ENCODE results near the gene PDE6A.
"Not testable (repeated sequence)": the region's sequence is repeated elsewhere in the genome, so short reads cannot be mapped to it uniquely, and the experiment has no call there.

PDE6A gene

DNA sequence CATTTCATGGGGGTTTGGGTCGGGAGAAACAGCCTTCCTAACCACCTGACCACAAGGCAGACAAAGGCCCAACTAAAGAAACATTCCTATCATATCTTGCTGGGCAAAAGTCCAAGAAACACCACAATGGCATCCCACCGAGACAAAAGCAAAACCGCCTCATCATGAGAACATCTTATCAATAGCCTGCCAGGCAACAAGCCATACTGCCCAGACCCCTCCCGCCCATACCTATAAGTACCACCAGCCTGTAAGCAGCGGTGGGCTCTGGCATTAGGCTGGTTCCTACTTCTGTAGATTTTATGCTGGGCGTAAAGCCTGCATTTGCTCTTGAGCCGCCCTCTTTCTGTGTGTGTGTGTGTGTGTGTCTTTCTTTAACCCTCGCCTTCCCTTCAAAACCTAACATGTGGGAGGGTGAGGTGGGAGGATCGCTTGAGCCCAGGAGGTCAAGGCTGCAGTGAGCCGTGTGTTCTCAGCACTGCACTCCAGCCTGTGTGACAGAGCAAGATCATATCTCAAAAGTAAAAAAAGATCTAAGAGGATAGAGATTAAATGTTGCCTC, 56.9 kb downstream of the PDE6A start:
- TF ChIP-seq, protein P1, sequence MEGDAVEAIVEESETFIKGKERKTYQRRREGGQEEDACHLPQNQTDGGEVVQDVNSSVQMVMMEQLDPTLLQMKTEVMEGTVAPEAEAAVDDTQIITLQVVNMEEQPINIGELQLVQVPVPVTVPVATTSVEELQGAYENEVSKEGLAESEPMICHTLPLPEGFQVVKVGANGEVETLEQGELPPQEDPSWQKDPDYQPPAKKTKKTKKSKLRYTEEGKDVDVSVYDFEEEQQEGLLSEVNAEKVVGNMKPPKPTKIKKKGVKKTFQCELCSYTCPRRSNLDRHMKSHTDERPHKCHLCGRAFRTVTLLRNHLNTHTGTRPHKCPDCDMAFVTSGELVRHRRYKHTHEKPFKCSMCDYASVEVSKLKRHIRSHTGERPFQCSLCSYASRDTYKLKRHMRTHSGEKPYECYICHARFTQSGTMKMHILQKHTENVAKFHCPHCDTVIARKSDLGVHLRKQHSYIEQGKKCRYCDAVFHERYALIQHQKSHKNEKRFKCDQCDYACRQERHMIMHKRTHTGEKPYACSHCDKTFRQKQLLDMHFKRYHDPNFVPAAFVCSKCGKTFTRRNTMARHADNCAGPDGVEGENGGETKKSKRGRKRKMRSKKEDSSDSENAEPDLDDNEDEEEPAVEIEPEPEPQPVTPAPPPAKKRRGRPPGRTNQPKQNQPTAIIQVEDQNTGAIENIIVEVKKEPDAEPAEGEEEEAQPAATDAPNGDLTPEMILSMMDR (IDR thresholded peaks at IDR 0.05; ENCODE audit: low read depth, low read length, missing control alignments), result no peak
- DNase-seq, result peak; percentile 97
- H3K4me3 ChIP-seq (ENCODE audit: low read depth, low read length), result no peak overlapping the region
- H3K36me3 ChIP-seq (replicated peaks), result no peaks in the 10 kb centered on the region
- peak overlapping the region; percentile 46 for H3K27ac ChIP-seq
- no peaks in the 10 kb centered on the region for H3K27me3 ChIP-seq (replicated peaks)
- in situ Hi-C loops (cut with HindIII; ENCODE audit: low pct_ligation_motif_present, low sequenced_read_pairs), result no loop called here

GRCh38 chr5:149886692-149887470, 57.7 kb downstream of the PDE6A start:
- Histone ChIP-seq H3K27me3 (replicated peaks) (no peaks in the 10 kb centered on the region), H3K36me3 (replicated peaks) (no peaks in the 10 kb centered on the region), H3K27ac (peak overlapping the region; percentile 39), H3K4me3 (ENCODE audit: low read depth, low read length) (no peak overlapping the region)
- peak; percentile 31 for DNase-seq
- in situ Hi-C loops (cut with HindIII; ENCODE audit: low pct_ligation_motif_present, low sequenced_read_pairs), result no loop called here
- TF ChIP-seq, protein P1 (IDR thresholded peaks at IDR 0.05; ENCODE audit: low read depth, low read length, missing control alignments), result no peak

GRCh38 chr5:149886060-149886459, 58.5 kb downstream of the PDE6A start:
- in situ Hi-C loops (cut with HindIII; ENCODE audit: low pct_ligation_motif_present, low sequenced_read_pairs), result no loop called here
- no peaks in the 10 kb centered on the region for H3K36me3 ChIP-seq (replicated peaks)
- H3K27ac ChIP-seq, result no peak overlapping the region
- H3K27me3 ChIP-seq (replicated peaks), result no peaks in the 10 kb centered on the region
- TF ChIP-seq, protein P1 (IDR thresholded peaks at IDR 0.05; ENCODE audit: low read depth, low read length, missing control alignments), result no peak
- peak; percentile 68 for DNase-seq
- no peak overlapping the region for H3K4me3 ChIP-seq (ENCODE audit: low read depth, low read length)

DNA sequence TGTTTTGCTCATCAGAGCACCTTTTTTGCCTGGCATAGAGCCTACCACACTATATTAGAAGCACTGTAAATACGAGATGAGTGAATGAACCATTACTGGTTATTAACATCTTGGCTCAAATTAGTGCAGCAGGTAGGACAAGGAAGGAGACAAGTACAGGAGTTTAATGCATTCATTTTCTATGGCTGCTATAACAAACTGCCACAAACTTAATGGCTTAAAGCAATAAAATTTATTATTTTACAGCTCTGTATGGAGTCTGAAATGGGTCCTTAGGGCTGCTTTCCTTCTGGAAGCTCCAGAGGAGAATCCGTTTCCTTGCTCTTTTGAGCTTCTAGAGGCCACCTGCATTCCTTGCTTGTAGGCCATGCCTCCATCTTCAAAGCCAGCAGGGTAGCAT, 59.1 kb downstream of the PDE6A start:
- Histone ChIP-seq H3K27me3 (replicated peaks) (no peaks in the 10 kb centered on the region), H3K27ac (no peak overlapping the region), H3K36me3 (replicated peaks) (no peaks in the 10 kb centered on the region), H3K4me3 (ENCODE audit: low read depth, low read length) (no peak overlapping the region)
- in situ Hi-C loops (cut with HindIII; ENCODE audit: low pct_ligation_motif_present, low sequenced_read_pairs), result no loop called here
- DNase-seq, result no peak
- TF ChIP-seq, protein P1 (IDR thresholded peaks at IDR 0.05; ENCODE audit: low read depth, low read length, missing control alignments), result no peak

DNA sequence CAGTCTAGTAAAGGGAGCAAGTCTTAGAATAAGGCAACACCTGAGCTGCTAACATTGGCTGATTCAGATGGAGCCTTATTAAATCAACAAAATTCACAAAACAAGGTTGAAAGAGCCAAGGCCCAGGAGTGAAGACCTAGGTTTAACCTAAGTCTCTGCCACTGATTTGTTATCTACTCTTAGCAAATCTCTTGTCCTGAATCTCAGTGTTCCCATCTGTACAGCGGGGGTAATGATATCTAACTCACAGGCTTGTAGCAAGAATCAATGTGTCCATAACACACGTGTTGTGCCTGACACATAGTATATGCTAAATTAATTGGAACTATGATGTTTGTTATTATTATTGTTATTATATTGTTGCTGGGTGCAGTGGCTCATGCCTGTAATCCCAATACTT, 61.0 kb downstream of the PDE6A start:
- H3K4me3 ChIP-seq (ENCODE audit: low read depth, low read length), result no peak overlapping the region
- H3K36me3 ChIP-seq (replicated peaks), result no peaks in the 10 kb centered on the region
- TF ChIP-seq, protein P1 (IDR thresholded peaks at IDR 0.05; ENCODE audit: low read depth, low read length, missing control alignments), result no peak
- H3K27ac ChIP-seq, result no peak overlapping the region
- no peak for DNase-seq
- no peaks in the 10 kb centered on the region for H3K27me3 ChIP-seq (replicated peaks)
- in situ Hi-C loops (cut with HindIII; ENCODE audit: low pct_ligation_motif_present, low sequenced_read_pairs), result no loop called here

DNA sequence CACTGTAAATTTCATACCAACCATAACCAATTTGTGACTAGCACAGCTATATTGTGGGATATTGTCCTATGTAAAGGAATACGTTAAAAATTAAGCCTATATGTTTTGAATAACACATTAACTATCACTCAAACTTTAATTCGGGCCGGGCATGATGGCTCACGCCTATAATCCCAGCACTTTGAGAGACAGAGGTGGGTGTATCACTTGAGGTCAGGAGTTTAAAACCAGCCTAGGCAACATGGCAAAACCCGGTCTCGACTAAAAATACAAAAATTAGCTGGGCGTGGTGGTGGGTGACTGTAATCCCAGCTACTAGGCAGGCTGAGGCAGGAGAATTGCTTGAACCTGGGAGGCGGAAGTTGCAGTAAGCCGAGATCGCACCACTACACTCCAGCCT, 62.0 kb downstream of the PDE6A start:
- DNase-seq; H3K27ac ChIP-seq; H3K36me3 ChIP-seq (replicated peaks); H3K27me3 ChIP-seq (replicated peaks); H3K4me3 ChIP-seq (ENCODE audit: low read depth, low read length); in situ Hi-C loops (cut with HindIII; ENCODE audit: low pct_ligation_motif_present, low sequenced_read_pairs): not testable (repeated sequence)

All from brain microvascular endothelial cell (primary cell).